Parathyroid adenoma (tissue), 2 donors: ENCODE measurements around the gene NIPAL1.

Experiments used
- H2AFZ ChIP-seq: fragments of 300-600 bp; sonication (generic); one replicate; pipeline ENCODE4 v1.7.0; 2017; ENCODE audit warnings: antibody characterized with exemption, mild to moderate bottlenecking
- H3K27ac ChIP-seq: fragments of 300-600 bp; sonication (generic); one replicate; pipeline ENCODE4 v1.7.0; 2017
- H3K27me3 ChIP-seq: fragments of 300-600 bp; sonication (generic); one replicate; pipeline ENCODE4 v1.7.0; 2017; ENCODE audit warnings: low read length; ENCODE audit not compliant: control insufficient read depth, insufficient read depth
- H3K36me3 ChIP-seq: fragments of 300-600 bp; sonication (generic); one replicate; pipeline ENCODE4 v1.7.0; 2017; ENCODE audit warnings: low read length; ENCODE audit not compliant: control insufficient read depth, insufficient read depth
- H3K4me1 ChIP-seq: fragments of 300-600 bp; sonication (generic); one replicate; pipeline ENCODE4 v1.7.0; 2017; ENCODE audit warnings: control low read depth
- H3K4me2 ChIP-seq: fragments of 300-600 bp; sonication (generic); one replicate; pipeline ENCODE4 v1.7.0; 2017; ENCODE audit warnings: low read length
- H3K4me3 ChIP-seq: fragments of 300-600 bp; sonication (generic); one replicate; pipeline ENCODE4 v1.7.0; 2017; ENCODE audit warnings: low read depth, low read length
- H3K79me2 ChIP-seq: fragments of 300-600 bp; sonication (generic); one replicate; pipeline ENCODE4 v1.7.0; 2017; ENCODE audit warnings: control low read depth
- H3K9ac ChIP-seq: fragments of 300-600 bp; sonication (generic); one replicate; pipeline ENCODE4 v1.7.0; 2017; ENCODE audit warnings: mild to moderate bottlenecking
- H3K9me3 ChIP-seq: fragments of 300-600 bp; sonication (generic); one replicate; pipeline ENCODE4 v1.7.0; 2017; ENCODE audit warnings: low read length; ENCODE audit not compliant: control insufficient read depth
- CTCF ChIP-seq: fragments of 300-600 bp; sonication (generic); IDR thresholded peaks from one replicate; pipeline ENCODE4 v1.7.0; 2017; ENCODE audit warnings: antibody characterized with exemption, mild to moderate bottlenecking
- donor health status: primary hyperparathyroidism.

NIPAL1 gene

GRCh38 chr4:48058617-48059530 is 42.3 kb downstream of the NIPAL1 start:
- H3K36me3 ChIP-seq = no peaks in the 10 kb centered on the region
- no peak overlapping the region for H3K9ac ChIP-seq
- no peak for TF ChIP-seq CTCF
- peak overlapping the region; percentile 28 for H3K4me3 ChIP-seq
- H3K27ac ChIP-seq = peak overlapping the region; percentile 78
- no peaks in the 10 kb centered on the region for H3K79me2 ChIP-seq
- peak overlapping the region; percentile 64 for H2AFZ ChIP-seq
- peaks cover 4% of the 10 kb centered on the region for H3K4me1 ChIP-seq
- H3K27me3 ChIP-seq = no peaks in the 10 kb centered on the region
- no peaks in the 10 kb centered on the region for H3K9me3 ChIP-seq
- peak overlapping the region; percentile 34 for H3K4me2 ChIP-seq

GRCh38 chr4:48064349-48064748 is 47.8 kb downstream of the NIPAL1 start:
- no peaks in the 10 kb centered on the region for H3K9me3 ChIP-seq
- H2AFZ ChIP-seq = no peak overlapping the region
- H3K27me3 ChIP-seq = no peaks in the 10 kb centered on the region
- no peak overlapping the region for H3K4me3 ChIP-seq
- no peaks in the 10 kb centered on the region for H3K4me1 ChIP-seq
- no peak for TF ChIP-seq CTCF
- no peaks in the 10 kb centered on the region for H3K79me2 ChIP-seq
- no peaks in the 10 kb centered on the region for H3K36me3 ChIP-seq
- no peak overlapping the region for H3K9ac ChIP-seq
- no peak overlapping the region for H3K4me2 ChIP-seq
- H3K27ac ChIP-seq = no peak overlapping the region

GRCh38 chr4:48065587-48066052 is 49.0 kb downstream of the NIPAL1 start:
- TF ChIP-seq CTCF = no peak
- Histone ChIP-seq H3K9ac (no peak overlapping the region), H3K4me3 (no peak overlapping the region), H3K79me2 (no peaks in the 10 kb centered on the region), H3K27ac (no peak overlapping the region), H3K9me3 (no peaks in the 10 kb centered on the region), H3K36me3 (no peaks in the 10 kb centered on the region), H3K4me1 (no peaks in the 10 kb centered on the region), H2AFZ (no peak overlapping the region), H3K4me2 (no peak overlapping the region), H3K27me3 (no peaks in the 10 kb centered on the region)

- Histone ChIP-seq H3K27me3 (no peaks in the 10 kb centered on the region), H2AFZ (no peak overlapping the region), H3K27ac (no peak overlapping the region), H3K36me3 (no peaks in the 10 kb centered on the region), H3K4me3 (no peak overlapping the region), H3K4me1 (no peaks in the 10 kb centered on the region), H3K4me2 (no peak overlapping the region), H3K9me3 (no peaks in the 10 kb centered on the region), H3K79me2 (no peaks in the 10 kb centered on the region), H3K9ac (no peak overlapping the region)
- TF ChIP-seq CTCF = no peak
These were observed 51.0 kb downstream of the NIPAL1 start for GRCh38 chr4:48067536-48067935.

- H3K79me2 ChIP-seq = no peaks in the 10 kb centered on the region
- TF ChIP-seq CTCF = no peak
- no peaks in the 10 kb centered on the region for H3K9me3 ChIP-seq
- no peaks in the 10 kb centered on the region for H3K4me1 ChIP-seq
- H3K36me3 ChIP-seq = no peaks in the 10 kb centered on the region
- H3K27me3 ChIP-seq = no peaks in the 10 kb centered on the region
- no peak overlapping the region for H3K9ac ChIP-seq
- H3K27ac ChIP-seq = no peak overlapping the region
- no peak overlapping the region for H3K4me3 ChIP-seq
- no peak overlapping the region for H3K4me2 ChIP-seq
- H2AFZ ChIP-seq = no peak overlapping the region
These were observed 51.6 kb downstream of the NIPAL1 start for GRCh38 chr4:48068182-48068581.
